HepG2 (cell line): Measurements from ENCODE around the gene TNFRSF6B. TPM values are rescaled to one million over a fixed set of nuclear protein-coding genes. Genes with fewer than 3 reads are reported as not detected.

Source experiments
- HMGXB4 ChIP-seq, 2 experiments: sonication (generic) in 1 of 2; formaldehyde crosslinking in 1 of 2; IDR thresholded peaks; 2 replicates each; pipeline versions ENCODE4 v1.4.0 to v1.6.1; 2018 to 2020; ENCODE audit warnings: missing genetic modification reagents in 2 of 2, borderline replicate concordance in 1 of 2, low read depth in 1 of 2, mild to moderate bottlenecking in 1 of 2, missing biosample characterization in 1 of 2
- IRF2 ChIP-seq: IDR thresholded peaks from 2 replicates; pipeline ENCODE4 v1.6.1; 2018; ENCODE audit warnings: missing genetic modification reagents, missing compliant biosample characterization
- MZF1 ChIP-seq: sonication (generic); formaldehyde crosslinking; IDR thresholded peaks from 2 replicates; pipeline ENCODE4 v1.8.1; 2023; ENCODE audit warnings: mild to moderate bottlenecking, missing genetic modification reagents, borderline replicate concordance
- PLSCR1 ChIP-seq: sonication (generic); formaldehyde crosslinking; IDR thresholded peaks from 2 replicates; pipeline ENCODE4 v1.5.0; 2020; ENCODE audit warnings: missing genetic modification reagents, mild to moderate bottlenecking, borderline replicate concordance
- REL ChIP-seq: sonication (generic); formaldehyde crosslinking; conservative IDR thresholded peaks from 2 replicates; pipeline ENCODE4 v1.8.0; 2022; ENCODE audit warnings: mild to moderate bottlenecking, missing genetic modification reagents, moderate library complexity
- RORA ChIP-seq: sonication (generic); formaldehyde crosslinking; IDR thresholded peaks from 2 replicates; pipeline ENCODE4 v1.5.0; 2020; ENCODE audit warnings: mild to moderate bottlenecking, missing genetic modification reagents, moderate library complexity
- SIN3B ChIP-seq: fragments of 150-350 bp; IDR thresholded peaks from 2 replicates; pipeline ENCODE4 v1.6.1; 2014; ENCODE audit warnings: low read length
- SNAPC5 ChIP-seq: sonication (generic); formaldehyde crosslinking; IDR thresholded peaks from 2 replicates; pipeline ENCODE4 v1.8.1; 2023; ENCODE audit warnings: mild to moderate bottlenecking, missing genetic modification reagents, borderline replicate concordance
- ZNF318 ChIP-seq: sonication (generic); formaldehyde crosslinking; IDR thresholded peaks from 2 replicates; pipeline ENCODE4 v1.4.0; 2020; ENCODE audit warnings: mild to moderate bottlenecking, missing genetic modification reagents
- ZNF512B ChIP-seq: sonication (generic); formaldehyde crosslinking; IDR thresholded peaks from 2 replicates; pipeline ENCODE4 v1.5.1; 2020; ENCODE audit warnings: missing genetic modification reagents, mild to moderate bottlenecking, borderline replicate concordance
- ZNF747 ChIP-seq: sonication (generic); formaldehyde crosslinking; IDR thresholded peaks from 2 replicates; pipeline ENCODE4 v1.8.1; 2023; ENCODE audit warnings: missing genetic modification reagents, mild to moderate bottlenecking, borderline replicate concordance
- ZSCAN31 ChIP-seq: sonication (generic); formaldehyde crosslinking; IDR thresholded peaks from 2 replicates; pipeline ENCODE4 v1.5.0; 2020; ENCODE audit warnings: low read depth, mild to moderate bottlenecking, missing genetic modification reagents
- polyA plus RNA-seq, 8 experiments: library from polyadenylated mRNA; depleted of rRNA in 3 of 8; stranded (reverse) in 7 of 8; unstranded in 1 of 8; fragments of >200 nt; fragmentation: Illumina TruSeq in 4 of 8; extraction: Trizol in 4 of 8; gene quantifications; 2 replicates each; pipeline versions ENCODE4 v1.2.1 to v1.2.3, GENCODE V29; 2011 to 2016; ENCODE audit warnings: low read depth in 4 of 8, missing spikeins in 1 of 8, mixed read lengths in 1 of 8; ENCODE audit not compliant: insufficient read depth in 1 of 8
- total RNA-seq, 5 experiments: library from RNA; depleted of rRNA; stranded (reverse); fragments of >200 nt; fragmentation: Illumina TruSeq; extraction: Trizol; gene quantifications; 2 replicates each; pipeline ENCODE4 v1.2.3, GENCODE V29; 2016; ENCODE audit warnings: low read depth in 1 of 5

TNFRSF6B gene
- total and polyA plus RNA-seq, 2 of the 13 experiments (the other 11 are each of a cell fraction or from before 2014, with no cell fraction given) = 0.24 TPM; not detected in 1

- TF ChIP-seq SNAPC5 (CRISPR knock-in tag) = no peak
- TF ChIP-seq HMGXB4 (CRISPR knock-in tag; IDR thresholded peaks at IDR 0.05; ENCODE audit: borderline replicate concordance in 1 of 2, low read depth in 1 of 2) = no peak; a peak in 1 of 4 replicates
- TF ChIP-seq RORA = no peak
- TF ChIP-seq REL (CRISPR knock-in tag) = no peak
- TF ChIP-seq ZNF747 (CRISPR knock-in tag) = no peak
- TF ChIP-seq ZSCAN31 (CRISPR knock-in tag) = peak; percentile 58; the same call in 1 of the 2 replicates
- TF ChIP-seq ZNF512B = no peak
- no peak for TF ChIP-seq PLSCR1 (CRISPR knock-in tag)
- TF ChIP-seq MZF1 (CRISPR knock-in tag) = peak; percentile 52; the same call in 1 of the 2 replicates
- no peak for TF ChIP-seq IRF2 (CRISPR knock-in tag)
- 0 out of 2 replicates have a peak, but pooled peaks have one; percentile 72 for TF ChIP-seq ZNF318
- TF ChIP-seq SIN3B = no peak
Measured at GRCh38 chr20:63744574-63745423, 48.3 kb downstream of the TNFRSF6B start (continued).
